Stimulated activated CD8-positive, alpha-beta memory T cell treated with anti-CD3 and anti-CD28 coated beads, Interleukin-15, amount 100 ng/mL, for 1 hour (primary cell): ENCODE data around the gene CPNE8.

Source experiments
- DNase-seq: peaks from one replicate; pipeline ENCODE4 v3.0.0-alpha.2; 2020; ENCODE audit warnings: low read depth

Gene CPNE8

DNA sequence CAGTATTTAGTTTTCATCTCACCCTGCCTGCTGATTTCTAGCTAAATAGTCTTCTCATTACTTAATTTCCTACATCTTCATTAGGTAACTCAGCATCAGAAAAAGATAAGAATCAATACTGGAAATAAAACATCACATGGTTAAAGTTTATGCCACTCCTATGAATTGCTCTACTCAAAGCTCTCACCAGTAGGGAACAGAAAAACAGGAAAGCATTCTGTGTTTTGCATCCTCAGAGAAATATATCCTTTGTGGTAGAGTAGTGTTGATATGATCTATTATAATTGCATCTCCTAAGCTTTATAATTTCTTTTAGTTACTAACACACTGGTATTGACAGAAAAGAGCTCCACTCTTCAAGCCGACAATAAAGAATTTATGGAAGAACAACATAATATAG is 9.9 kb downstream of the CPNE8 start:
- DNase-seq: no peak

DNA sequence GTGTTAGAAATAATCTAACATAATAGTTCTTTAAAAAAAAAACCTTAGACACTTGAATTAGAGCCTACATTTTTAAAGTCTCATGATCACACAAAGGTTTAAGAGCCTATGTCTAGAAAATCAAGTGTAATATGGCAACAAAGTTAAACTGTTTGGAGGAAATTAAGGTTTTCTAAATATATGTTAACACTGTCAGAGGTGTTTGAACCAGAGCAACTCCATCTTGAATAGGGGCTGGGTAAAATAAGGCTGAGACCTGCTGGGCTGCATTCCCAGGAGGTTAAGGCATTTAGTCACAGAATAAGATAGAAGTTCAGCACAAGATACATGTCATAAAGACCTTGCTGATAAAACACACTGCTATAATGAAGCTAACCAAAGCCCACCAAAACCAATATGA is 12.4 kb downstream of the CPNE8 start:
- no peak for DNase-seq

DNA sequence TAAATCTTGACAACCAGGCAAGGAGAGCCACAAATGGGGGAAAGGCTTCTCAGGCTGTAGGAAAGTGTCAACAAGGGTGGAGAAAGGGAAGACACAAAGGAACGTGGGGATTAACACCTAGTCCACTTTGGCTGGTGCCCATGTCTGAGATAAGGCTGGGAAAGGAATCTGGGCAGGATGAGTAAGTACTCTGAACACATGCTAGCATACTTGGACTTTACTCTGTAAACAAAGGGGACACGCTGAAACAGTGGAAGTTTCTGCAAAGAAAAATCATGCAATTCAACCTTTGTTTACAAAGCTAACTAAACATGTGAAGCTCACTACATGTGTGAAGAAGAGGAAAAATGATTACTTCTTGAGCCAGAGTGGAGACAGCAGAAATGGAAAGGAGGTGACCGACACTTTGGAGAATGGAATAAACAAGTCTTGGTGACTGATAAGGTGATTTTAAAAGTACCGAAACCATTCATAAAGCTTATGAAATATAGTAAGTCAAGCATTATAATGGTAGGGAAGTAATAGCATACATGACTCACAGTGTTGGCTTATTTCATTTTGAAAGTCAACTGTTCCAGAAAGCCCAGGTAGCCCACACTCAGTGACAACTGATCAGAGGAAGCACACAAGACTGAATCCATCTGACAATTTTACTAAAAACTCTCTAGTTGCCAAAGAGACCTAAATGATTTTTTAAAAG is 13.2 kb downstream of the CPNE8 start:
- DNase-seq: no peak

DNA sequence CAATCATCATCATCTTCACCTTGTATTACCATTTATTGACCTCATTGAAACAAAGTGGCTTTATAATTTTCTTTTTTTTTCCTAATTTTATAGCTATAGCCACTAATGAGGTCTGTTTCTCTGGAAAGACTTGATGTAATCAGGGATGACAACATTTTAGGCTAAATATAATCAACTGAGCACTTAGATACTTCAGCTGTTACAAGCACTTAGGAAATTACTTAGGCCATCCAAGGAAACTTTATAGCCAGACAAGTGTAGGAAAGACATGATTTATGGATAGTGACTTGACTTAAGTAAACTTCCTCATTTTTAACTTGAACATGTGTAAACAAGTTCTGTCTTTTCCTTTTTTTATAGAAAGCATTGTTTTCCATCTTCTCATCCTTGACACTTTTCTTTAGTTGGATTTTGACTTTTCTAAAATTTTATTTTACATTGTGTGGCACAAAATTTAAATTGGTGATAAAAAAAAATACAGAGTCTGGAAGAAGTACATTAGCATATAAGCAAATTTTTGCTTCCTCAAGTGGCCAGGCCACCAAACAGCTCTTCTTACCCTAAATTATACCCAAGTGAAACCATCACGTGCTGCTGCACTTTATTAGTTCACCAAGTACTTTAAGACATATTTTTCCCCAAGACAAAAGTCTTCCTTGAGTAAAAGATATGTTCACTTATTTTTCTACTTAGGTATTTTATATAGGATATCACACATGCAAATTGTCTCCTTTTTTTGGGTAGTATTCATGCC is 15.1 kb downstream of the CPNE8 start:
- DNase-seq: no peak

DNA sequence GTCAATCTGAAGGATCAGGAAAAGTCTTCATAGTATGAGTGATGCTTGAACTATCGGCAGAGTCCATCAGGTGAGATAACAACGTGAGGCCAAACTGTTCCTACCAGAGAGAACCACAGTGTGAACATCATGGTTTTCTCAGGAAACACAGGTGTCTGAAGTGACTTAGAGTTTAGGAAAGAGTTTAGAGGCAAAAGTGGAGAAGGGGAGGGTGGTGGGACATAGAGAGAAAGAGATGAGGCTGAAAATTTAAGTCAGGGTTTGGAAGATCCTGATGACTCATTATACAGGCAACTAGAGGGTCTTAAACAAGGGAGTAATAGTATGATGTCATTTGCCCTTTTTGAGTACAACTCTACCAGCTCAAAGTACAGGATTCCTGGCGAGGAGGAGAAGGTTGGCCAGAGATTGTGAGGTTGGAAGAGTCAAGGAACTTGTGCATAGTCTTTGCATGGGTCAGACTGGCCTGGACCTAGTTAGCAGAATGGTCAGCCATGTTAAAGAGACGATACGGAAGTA is 16.0 kb downstream of the CPNE8 start:
- no peak for DNase-seq

DNA sequence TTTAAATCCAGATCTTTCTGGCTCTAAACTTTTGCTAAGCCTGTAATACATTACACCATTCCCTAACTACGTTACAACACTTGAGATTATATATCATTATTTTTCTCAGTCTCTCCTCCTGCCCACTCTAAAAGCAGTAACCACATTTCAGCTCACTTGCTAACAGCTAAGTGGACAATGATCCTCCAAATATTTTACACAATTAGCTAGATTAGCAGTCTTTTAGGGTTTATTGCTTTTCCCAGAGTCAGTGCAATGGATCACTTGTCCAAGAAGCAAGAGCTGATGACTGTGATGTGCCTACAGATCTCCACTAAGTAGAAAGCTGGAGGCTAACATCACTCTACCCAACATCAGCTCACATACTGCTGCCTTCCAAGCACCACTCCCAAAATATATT is 17.6 kb downstream of the CPNE8 start:
- no peak for DNase-seq

DNA sequence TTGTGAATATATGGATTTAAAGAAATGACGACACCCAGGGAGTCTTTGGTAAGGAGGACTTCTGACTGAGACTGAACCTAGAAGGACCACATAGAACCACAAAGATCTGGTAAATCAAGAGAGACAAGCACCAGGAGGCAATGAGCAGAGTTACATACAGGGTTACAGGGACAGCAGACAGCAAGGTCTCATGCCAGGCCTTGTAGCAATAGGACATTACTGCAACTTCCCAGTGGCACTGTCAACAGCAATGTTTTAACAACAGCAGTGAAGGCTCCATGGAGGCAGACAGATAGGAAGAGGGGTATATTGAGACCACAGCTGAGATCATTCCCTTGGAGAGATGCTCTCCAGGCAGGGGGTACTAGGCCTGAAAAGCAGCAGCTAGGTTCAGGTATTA is 18.5 kb downstream of the CPNE8 start:
- no peak for DNase-seq

DNA sequence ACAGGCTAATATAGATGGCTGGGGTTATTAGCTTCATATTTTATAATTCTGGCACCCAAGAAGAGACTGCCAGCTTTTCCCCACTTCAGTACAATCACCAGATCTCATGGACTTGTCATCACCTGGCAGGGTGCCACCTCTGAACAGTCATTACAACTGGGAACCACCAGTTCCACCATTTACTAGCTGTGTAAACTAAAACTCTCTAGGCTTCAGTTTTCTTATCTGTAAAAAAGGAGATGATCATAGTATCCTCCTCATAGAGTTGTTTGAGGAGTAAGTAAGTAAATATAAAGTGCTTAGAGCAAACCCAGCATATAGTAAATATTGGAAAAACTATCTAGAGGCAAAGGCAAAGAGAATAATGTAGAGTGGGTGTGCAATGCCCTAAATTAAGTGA is 19.3 kb downstream of the CPNE8 start:
- DNase-seq: no peak

DNA sequence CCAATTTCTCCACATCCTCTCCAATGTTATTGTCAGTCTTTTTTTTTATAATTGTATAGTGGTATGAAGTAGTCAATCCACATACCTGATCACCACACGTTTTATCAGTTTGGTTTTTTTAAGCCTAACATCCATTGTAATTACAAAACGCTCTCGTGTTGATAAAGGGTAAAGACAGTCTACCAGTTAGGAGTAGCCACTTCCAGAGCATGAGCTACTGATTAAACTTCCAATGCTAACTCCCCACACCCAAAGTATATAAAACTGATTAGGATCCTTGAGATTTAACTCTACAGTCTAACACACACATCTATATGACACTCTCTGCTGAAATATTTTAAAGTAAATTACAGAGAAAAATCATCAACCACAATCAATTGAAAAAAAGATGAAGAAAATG is 20.7 kb downstream of the CPNE8 start:
- DNase-seq: no peak

DNA sequence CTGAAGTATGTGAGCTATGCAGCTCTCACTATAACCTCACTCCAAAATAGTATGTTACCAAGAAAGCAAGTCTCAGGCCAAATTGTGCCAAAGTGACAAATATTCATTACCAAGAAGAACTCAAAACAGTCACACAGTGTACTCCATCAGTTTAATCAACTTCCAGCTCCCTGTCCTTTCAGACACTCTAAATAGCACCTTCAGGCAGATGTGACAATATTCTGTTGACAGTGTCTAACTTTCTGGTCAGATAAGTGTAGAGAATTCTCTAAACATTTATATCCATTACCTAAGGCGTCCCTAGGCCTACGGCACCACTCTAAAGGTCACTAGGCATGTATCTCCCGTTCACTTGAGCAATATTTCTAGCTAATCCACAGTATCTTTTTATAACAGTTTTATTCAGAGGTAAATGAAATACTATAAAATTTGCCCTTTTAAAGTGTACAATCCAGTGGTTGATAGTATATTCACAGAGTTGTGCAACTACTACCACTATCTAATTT is 21.7 kb downstream of the CPNE8 start:
- DNase-seq: no peak

DNA sequence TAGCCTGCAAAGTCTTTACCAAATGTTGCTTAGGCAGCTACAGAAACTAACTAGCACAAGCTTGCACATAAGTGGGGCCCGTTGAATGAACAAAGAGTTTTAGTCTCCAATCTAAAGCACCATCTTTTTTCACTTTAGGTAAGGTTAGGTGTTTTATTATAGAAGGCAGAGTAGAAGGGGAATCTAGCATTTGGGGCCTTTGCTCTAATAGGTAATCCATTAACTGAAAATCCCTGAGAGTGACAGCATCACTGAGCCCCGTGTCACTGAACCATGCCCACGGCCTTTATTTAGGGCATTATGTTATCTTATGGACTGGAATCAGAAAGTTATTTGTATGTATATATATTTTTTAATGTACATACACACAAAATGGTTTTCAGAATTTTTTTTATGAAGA is 25.1 kb downstream of the CPNE8 start:
- DNase-seq: no peak

DNA sequence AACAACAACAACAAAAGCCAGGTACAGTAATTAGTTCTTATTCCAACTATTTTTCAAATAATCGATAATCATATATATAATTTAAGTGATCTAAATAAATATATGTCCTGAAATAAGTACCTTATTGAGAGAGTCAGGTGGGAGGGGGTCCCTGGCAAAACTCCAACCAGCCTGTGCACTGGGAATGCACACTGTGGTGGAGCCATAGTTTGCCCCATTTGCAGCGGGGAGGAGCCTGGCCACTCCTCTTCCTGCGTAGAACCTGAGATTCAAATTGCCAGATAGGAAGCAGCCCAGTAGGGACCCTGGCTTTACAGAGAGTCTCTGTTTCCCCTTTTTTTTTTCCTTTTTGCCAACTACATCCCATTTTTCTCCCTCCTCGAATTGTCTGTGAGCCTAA is 26.4 kb downstream of the CPNE8 start:
- DNase-seq: no peak

DNA sequence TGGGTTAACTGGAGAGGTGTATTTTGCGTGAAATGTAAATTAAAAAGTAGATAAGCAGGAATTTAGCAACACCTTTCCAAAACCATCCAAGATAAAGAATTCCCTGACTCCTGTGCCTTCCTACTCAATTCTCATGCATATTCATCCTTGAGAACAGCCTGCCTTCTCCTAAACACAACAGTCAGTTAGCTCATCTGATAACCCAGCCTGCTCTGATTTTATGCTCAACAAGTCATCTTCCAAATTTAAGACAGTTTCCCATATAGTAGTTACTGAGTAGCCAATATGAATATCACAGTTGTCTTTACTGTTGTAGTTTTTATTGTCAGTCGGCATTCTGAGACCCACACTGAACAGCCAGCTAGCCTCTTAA is 27.1 kb downstream of the CPNE8 start:
- DNase-seq: no peak

DNA sequence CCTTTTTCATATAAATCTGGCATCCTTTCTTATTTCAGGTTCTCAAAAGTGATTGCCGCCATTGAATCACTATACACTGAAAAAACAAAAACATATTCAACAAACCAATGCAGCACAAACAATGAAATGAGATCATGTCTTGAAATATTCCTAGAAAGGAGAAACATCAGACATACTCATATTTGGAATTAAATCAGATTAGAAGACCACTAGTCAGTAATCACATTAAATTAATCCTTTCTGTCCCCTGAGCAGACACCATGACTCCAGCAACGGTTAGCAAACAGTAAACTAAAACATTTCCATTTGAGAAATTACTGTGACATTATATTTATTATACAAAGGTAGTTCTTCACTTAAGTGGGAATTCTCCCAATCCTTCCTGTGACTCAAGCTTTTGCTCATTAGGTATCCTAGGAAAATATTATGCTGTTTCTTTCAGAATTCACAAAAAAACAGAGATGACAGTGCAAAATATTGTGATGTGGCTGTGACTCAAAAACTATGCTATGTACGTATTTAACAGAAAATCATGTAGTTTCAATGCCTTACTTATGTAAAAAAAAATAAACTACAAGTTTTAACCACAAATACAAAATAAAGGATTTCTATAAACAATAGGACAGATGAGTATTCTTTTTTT is 29.7 kb downstream of the CPNE8 start:
- DNase-seq: no peak

DNA sequence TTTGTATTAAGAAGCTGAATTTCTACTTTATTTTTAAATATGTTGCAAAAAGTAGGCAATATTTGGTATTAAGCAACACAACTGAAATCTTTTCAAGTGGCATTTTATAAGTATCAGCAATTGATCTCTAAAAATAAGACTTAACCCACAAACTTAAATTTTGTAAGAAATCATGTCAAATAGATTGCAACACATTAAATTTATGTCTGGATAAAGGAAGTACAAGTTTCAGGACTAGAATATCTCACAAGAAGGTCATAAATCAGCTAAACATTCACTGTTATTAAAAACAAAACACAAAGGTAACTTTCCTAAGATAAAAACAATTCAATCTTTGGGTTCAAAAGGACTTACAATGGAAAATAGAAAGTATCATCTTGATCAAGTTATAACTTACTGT is 32.8 kb downstream of the CPNE8 start:
- no peak for DNase-seq

DNA sequence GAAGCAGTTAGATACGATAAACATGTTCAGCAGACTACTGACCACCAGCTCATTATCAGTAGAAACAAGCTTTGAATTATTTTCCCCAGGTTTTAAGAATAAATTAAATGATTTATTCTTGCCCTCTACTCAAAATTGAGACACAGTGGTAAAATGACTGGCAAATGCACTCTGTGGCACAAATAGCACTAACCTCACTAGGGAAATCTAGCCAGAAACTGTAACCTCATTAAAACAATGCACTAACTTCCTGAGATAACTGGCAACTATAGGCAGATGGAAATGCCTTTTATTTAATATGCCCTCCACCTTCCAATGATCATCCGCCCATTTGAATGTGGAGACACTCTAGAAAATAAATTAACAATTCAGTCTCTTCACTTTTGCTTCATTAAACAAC is 33.2 kb downstream of the CPNE8 start:
- DNase-seq: no peak

DNA sequence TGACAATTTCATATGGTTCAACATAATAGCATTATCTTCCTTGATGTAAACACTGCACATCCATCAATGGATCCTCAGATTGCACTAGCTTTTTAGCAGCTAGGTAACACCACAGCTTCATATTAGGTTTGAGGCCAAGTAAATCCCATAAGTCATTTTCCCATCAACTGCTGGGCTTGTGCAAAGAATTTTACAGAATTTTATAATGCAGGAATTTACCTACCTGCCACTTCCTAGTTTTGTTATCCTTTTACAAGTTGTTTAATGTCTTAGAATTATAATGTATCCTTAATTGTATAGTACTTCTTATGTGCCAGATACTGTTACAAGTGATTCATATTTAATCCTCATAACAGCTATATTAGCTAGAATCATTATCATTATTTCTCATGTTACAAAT is 36.4 kb downstream of the CPNE8 start:
- DNase-seq: no peak

DNA sequence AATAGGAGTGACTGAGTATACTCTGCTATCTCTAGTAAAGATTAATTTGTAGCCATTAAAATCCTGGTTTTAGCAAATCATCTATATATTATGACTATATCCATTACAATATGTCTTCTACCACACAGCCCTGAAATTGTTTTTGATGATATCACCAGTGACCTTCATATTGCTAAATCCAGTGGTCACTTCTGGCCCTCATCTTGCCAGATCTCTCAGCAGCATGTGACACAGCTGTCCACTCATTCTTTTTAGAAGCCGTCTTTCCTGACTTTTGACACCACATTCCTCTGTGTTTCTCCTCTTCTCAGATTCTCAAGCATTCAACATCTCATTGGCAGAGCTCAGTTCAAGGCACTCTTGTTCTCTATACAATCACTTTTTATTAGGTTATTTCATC is 54.9 kb downstream of the CPNE8 start:
- DNase-seq: no peak

DNA sequence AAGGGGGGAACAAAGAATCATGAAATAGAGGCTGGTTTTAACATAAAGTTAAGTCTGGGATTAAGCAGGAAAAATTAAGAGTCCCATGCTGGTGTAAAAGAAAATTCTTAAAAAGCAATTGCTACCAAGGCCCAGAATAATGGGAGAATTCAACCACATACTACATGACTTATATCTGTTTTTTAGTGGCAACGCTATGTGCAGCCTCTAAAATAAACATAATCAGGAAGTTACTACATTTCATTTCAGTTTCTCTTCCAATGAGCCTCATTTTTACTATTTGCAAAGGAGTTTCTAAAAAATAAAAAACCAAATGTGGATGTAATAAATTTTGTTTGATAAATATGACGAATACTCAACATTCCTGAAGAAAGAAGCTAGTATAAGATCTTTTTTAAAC is 58.1 kb downstream of the CPNE8 start:
- no peak for DNase-seq

DNA sequence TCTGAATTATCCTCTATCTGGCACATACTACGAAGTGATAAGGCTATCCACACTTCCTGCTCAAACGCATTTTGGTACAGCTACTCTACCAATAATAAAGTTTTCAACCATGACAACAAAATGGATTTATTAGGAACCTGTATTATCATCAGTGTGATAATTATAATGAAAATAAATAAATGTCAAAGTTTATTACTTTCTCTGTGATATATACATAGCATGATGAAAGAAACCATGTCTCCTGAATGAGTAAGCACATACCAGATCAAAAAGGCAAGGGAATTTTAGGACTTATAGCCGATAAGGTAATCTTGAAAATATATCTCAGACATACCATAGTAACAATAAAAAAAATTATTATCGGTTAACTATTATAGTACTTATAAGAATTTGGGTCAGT is 61.1 kb downstream of the CPNE8 start:
- no peak for DNase-seq

DNA sequence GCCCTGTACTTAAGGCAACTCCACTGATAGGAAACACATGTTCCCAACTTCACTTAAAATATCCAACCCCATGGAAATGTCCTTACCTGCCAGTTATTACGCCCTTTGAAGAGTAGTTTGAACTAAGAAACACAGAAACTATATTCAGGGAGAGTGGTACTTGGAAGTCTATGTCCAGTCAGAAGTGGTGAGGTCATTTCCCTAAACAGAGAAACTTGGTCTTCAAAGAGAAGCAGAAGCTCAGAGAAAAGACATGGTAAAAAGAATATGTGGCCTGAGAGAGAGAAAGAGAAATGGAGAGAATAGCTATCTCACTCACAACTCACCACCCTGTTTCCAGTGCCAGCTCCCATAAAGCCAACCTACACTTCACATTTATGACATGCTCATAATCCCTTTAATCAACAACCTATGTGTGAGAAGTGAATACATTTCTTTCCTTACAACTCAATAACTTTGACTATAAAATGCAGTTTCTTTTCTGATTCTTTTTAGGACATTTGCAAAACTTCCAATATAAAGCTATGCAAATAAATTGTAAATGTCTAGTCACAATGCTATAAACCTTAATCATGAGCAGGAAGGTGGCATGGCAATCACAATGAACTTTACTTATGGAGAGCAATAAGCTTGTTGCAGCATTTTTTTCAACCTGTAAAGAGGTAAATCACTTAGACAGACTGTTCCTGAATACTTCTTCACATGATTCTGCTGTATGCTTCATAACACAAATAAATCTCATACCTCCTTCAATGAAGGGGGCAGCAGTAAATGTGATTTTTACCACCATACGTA is 67.1 kb downstream of the CPNE8 start:
- DNase-seq: no peak

DNA sequence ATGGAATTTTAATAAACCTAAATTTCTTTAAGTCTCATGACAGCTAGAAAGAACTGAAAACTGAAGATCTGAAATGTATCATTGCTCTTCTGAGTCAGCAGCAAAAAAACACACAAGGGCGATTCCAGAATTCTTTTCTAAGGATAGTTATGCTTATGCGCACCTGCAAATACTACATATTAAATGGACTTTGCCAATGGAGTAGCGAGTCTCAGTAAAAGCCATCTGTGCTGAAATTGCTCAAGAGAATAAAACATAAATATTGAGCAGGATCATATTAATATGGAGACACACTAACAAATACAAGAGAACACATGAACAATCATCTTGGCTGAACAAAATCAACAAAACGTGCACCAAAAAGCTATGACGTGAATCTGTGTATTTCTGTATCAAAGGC is 73.7 kb downstream of the CPNE8 start:
- no peak for DNase-seq
